Gastroesophageal sphincter (tissue), 3 donors: ENCODE data around the gene LCT.

ENCODE experiments used
- EP300 ChIP-seq: sonication (generic); formaldehyde crosslinking; IDR thresholded peaks from one replicate; pipeline ENCODE4 v1.6.1; 2017; ENCODE audit warnings: antibody characterized with exemption, mild to moderate bottlenecking
- POLR2A ChIP-seq, 2 donors: fragments of 450-650 bp; IDR thresholded peaks; one replicate each; pipeline ENCODE4 v1.6.1; 2017; ENCODE audit warnings: antibody characterized with exemption in 2 of 2, mild to moderate bottlenecking in 2 of 2, moderate library complexity in 1 of 2
- TF ChIP-seq, protein P1 (sequence below), 4 experiments: fragments of 200-600 bp in 2 of 4; fragments of 450-650 bp in 2 of 4; sonication (generic) in 1 of 4; IDR thresholded peaks; one replicate each; pipeline ENCODE4 v1.5.1; 2017 to 2019; ENCODE audit warnings: antibody characterized with exemption in 4 of 4, mild to moderate bottlenecking in 2 of 4, moderate library complexity in 2 of 4

DNA sequence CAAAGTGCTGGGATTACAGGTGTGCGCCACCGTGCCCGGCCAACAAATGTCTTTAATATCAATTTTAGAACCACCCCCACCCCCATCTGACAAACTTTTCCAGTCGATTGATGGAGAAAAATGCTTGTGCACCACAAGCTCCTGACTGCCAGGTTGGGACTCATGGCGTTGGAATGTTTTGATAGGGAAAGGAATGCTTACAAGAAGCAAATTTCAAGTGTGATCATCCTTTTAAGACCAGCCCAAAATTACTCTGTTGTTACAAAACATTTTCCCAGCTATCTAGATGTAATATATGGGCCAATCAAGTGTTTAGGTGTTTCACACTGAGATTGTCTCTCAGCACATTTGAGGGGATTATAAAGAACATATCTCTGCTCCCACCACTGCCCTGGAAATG is 50.2 kb downstream of the LCT start:
- TF ChIP-seq, protein P1, sequence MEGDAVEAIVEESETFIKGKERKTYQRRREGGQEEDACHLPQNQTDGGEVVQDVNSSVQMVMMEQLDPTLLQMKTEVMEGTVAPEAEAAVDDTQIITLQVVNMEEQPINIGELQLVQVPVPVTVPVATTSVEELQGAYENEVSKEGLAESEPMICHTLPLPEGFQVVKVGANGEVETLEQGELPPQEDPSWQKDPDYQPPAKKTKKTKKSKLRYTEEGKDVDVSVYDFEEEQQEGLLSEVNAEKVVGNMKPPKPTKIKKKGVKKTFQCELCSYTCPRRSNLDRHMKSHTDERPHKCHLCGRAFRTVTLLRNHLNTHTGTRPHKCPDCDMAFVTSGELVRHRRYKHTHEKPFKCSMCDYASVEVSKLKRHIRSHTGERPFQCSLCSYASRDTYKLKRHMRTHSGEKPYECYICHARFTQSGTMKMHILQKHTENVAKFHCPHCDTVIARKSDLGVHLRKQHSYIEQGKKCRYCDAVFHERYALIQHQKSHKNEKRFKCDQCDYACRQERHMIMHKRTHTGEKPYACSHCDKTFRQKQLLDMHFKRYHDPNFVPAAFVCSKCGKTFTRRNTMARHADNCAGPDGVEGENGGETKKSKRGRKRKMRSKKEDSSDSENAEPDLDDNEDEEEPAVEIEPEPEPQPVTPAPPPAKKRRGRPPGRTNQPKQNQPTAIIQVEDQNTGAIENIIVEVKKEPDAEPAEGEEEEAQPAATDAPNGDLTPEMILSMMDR (IDR thresholded peaks at IDR 0.05): no peak
- no peak for TF ChIP-seq EP300
- no peak for TF ChIP-seq POLR2A (IDR thresholded peaks at IDR 0.05)
